IPS-18c (cell line): ENCODE data around the gene NRF1.

Experiments used
- H3K4me3 ChIP-seq: 2 replicates; pipeline ENCODE4 v1.7.0; 2013; ENCODE audit warnings: low read depth, mild to moderate bottlenecking, low read length, moderate library complexity; ENCODE audit not compliant: insufficient read depth
- H3K9me3 ChIP-seq: one replicate; pipeline ENCODE4 v1.6.1; 2013; ENCODE audit warnings: mild to moderate bottlenecking, low read length, moderate library complexity; ENCODE audit not compliant: control insufficient read depth, insufficient read depth

Gene NRF1

GRCh38 chr7:129740574-129741410 is 129.3 kb downstream of the NRF1 start:
- Histone ChIP-seq H3K9me3 (no peaks in the 10 kb centered on the region), H3K4me3 (no peak overlapping the region)

DNA sequence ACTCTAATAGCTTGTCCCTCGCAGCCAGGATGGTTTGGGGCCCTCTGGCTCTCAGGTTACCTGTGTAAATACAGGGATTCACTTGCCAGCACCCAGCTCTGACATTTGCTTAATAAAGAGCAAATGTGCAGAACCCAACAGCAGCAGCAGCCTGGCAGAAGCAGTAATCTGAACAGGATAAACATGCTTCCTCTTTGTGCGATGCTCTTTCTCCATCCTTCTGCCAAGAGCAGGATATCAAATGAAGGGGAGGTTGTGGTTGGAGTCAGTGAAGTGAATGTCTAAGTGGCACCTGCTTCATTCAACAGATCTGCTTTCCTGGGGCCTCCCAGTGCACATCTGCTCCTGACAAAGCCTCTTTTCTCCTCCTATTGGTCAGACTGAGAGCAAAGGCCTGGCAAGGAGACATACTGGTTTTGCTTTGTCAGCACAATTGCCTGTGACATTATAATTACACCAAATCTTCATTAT is 130.3 kb downstream of the NRF1 start:
- no peak overlapping the region for H3K4me3 ChIP-seq
- H3K9me3 ChIP-seq = no peaks in the 10 kb centered on the region

- no peak overlapping the region for H3K4me3 ChIP-seq
- no peaks in the 10 kb centered on the region for H3K9me3 ChIP-seq
Measured at GRCh38 chr7:129742256-129742655, 130.7 kb downstream of the NRF1 start.

- no peaks in the 10 kb centered on the region for H3K9me3 ChIP-seq
- H3K4me3 ChIP-seq = no peak overlapping the region
Measured at GRCh38 chr7:129746857-129747529, 135.5 kb downstream of the NRF1 start.

DNA sequence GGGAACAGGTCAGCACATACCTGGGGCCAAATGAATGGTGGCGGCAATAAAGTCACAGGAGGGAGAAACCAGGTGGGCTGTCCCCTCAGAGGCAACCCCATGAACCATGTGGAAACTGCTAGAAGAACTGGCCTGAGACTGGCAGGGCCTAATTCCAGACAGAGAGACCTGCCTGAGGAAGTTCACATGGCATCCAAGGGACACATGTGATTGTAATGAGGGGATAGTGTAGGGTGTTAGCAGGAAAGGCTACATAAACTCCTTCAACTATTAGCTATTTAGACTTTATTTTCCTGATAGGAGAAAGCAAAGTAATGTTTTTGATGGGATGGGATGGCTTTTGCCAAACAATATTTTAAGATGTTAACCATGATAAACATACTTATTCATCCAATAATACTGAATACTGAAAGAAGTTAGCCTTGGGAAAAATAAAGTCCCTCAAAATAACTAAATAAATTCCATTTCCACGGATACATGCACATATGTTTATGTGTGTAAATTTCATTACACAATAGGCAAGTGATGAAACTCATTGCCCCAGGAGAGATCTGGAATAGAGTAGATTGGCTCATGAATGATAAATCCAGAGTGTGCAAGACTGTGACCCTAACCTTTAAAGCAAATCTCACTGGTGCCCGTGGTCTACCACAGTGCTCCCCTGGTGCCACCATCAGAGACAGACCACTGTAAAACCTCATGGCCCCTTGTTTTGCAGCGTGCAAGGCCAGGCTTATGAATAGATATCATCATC is 137.0 kb downstream of the NRF1 start:
- Histone ChIP-seq H3K4me3 (no peak overlapping the region), H3K9me3 (no peaks in the 10 kb centered on the region)

DNA sequence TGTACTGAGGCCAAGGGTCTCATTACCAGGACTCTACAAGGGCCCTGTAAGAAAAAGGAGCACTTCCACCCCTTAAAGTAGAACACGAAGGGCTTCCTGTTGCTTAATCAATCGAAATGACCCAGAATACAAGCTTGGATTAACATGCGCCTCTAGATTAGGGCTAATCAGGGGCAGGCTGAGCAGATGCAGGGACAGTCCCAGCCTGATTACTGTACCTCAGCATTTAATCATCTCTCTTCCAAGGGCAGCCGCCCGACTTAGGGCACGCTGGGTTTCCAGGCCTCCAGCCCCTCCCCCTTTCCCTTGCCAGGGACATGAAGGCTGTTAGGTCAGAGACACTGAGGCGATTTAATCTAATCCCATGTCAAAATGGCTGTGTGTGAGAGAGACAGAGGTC is 138.6 kb downstream of the NRF1 start:
- H3K4me3 ChIP-seq = no peak overlapping the region
- no peaks in the 10 kb centered on the region for H3K9me3 ChIP-seq

- H3K9me3 ChIP-seq = no peaks in the 10 kb centered on the region
- H3K4me3 ChIP-seq = no peak overlapping the region
Measured at GRCh38 chr7:129750501-129750900, 139.0 kb downstream of the NRF1 start.

- H3K4me3 ChIP-seq = no peak overlapping the region
Measured at GRCh38 chr7:129751916-129752315, 140.4 kb downstream of the NRF1 start.

DNA sequence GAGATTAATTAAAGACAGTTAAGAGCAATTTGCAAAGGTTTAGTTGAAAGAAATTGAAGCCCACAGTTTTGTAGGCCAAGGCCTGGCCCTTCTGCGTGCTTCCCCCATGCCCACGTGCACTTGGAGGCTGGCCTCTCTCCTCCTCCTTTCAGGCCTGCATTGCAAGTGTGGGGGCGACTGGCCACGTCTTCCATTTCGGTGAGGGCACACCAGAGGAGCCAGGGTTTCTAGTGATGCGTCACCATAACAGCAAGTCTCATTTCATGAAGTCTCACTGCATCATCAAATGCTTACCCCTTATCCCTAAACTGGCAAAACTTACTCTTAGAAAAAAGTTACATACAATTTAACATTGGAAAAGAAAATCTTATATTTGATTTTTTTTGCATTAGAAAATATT is 141.2 kb downstream of the NRF1 start:
- H3K9me3 ChIP-seq = no peaks in the 10 kb centered on the region
- H3K4me3 ChIP-seq = no peak overlapping the region

More at GRCh38 chr7:129751916-129752315, 140.4 kb downstream of the NRF1 start:
- H3K9me3 ChIP-seq = no peaks in the 10 kb centered on the region

GRCh38 chr7:129754406-129754805 is 142.9 kb downstream of the NRF1 start:
- Histone ChIP-seq H3K9me3 (no peaks in the 10 kb centered on the region), H3K4me3 (no peak overlapping the region)

DNA sequence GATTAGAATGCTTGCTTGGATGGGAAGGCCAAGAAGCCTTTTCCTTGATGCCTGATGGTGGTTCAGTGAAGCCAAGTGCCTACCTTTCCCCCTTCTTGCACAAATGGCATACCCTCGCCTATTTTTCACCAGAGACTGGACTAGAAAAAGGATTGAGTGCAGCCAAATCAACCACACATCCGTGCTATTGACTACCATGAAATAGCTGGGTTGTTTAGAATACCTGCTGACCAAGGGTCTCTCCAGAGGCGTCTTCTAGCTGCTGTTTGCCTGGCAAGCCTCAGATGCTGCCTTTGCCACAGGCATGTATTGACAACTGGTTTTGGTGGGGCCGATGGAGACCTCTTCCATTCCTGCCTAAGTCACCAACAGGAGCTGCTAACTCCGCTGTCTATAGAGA is 146.5 kb downstream of the NRF1 start:
- no peaks in the 10 kb centered on the region for H3K9me3 ChIP-seq
- H3K4me3 ChIP-seq = no peak overlapping the region

DNA sequence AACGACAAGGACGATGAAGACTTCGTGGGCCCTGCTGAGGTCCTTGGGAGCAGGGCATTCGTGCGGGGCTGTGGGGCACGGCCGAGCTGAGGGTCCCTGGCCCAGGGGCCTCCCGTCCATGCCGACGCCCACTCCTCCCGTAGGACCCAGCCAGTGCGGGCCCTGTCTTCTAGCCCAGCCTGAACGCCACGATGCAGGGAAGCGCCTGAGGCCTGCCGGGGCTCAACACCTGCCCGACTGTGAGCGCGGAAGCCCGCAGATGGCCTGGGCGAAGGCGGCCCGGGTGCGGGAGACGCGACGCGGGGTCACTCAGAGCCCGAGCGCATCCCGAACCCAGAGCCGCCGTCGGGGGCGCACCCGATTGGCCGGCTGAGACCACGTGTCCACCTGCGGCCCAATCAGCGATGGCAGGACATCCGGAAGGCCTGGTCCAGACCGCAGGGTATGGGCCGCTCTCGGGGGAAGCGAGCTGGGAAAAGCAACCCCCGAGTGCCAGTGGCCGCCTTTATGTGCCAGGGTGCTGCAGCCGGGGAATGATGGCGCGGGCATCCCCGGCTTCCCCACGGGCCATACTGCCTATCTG is 151.0 kb downstream of the NRF1 start:
- H3K9me3 ChIP-seq = no peaks in the 10 kb centered on the region
- H3K4me3 ChIP-seq = no peak overlapping the region

DNA sequence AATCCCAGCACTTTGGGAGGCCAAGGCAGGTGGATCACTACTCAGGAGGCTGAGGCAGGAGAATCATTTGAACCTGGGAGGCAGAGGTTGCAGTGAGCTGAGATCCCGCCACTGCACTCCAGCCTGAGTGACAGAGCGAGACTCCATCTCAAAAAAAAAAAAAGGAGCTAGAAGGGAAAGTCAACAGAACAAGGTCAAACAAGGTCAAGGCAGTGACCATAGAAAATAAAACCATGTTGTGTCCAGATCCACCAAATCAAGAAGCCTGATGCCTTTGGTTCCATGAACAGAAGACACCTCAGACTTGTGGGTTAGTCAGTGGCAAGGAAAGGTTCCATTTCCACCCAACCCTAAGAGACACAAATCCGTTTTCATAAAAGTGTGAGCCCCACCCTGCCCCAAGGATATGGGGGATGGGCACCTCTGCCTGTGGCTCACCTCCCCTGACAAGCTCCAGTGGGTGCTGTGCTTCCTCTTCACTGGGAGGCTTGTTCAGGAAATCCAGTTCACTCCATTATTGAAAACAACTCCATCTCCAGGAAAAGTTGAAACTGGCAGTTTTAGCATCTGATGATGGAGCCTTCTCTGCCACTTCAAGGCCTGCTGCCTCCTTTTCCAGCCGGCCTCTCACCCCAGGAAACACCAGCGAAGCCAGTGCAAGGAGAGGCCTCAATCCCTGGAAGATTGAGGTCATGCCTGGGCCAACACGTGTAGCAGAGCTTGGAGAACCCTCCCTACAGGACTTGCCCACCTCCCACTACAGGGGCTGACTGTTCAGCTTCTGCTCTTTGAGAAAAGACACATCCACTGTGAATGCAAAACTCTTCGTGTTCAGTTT is 152.9 kb downstream of the NRF1 start:
- Histone ChIP-seq H3K9me3 (no peaks in the 10 kb centered on the region), H3K4me3 (no peak overlapping the region)

DNA sequence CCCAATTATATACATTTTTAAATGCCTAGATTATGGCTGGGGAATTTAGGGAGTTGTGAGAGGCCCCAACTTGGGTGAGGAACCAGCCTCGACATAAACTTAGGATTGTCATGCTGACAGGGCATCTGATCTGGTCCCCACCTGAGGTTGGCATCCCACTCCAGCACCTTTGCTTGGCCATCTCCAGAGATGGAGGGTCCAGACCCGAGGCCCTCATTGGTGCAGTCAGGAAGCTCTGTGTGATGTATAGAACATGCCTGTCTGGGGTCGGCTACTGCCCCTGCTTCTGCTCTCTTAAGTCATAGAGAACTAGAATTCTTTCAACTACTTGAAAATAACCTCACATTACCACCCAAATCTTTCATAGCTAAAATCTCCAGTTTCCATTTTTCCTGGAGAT is 153.8 kb downstream of the NRF1 start:
- H3K4me3 ChIP-seq = no peak overlapping the region
- no peaks in the 10 kb centered on the region for H3K9me3 ChIP-seq

DNA sequence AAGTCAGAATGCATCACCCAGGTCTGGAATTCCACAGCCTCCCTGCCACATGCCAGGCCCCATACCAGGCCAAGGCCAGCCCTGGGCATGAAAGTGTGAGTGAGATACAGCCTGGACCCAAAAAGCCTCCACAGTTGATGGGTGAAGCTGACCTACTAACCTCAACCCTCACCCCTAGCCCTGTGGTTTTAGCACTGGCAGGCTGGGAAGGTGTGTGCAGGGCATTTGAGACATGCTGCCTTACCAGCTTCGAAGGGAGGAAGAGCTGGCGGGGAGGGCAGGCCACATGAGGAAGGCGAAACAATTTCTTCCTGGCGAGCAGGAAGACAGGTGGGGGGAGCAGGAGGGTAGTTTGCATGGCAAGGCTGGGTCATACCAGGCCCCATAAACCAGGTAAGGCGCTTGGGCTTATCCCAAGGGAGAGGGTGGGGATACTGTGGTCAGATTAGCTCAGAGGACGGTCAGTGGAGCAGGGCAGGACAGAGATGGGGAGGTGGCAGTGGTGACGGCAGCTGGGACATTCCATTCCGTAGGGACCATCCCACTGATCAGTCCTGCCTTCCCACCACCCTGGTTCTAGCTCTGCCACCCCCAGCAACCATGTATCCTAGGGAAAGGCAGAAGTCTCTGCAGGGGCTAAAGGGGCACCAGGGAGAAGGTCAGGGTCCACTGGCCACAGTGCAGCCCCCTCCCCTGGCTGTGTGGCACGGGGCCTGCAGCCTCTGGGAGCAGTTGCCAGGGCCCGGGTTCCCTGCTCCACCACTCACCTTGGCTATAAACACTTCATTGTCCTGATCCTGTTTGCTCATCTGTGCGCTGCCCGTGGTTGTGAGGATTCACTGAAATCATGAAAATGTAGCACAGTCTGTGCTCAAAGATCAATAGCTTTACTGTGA is 155.8 kb downstream of the NRF1 start:
- Histone ChIP-seq H3K4me3 (no peak overlapping the region), H3K9me3 (no peaks in the 10 kb centered on the region)
